Retinal pigment epithelial cell (primary cell): ENCODE measurements around the gene LAPTM5.

Source experiments
- DNase-seq: peaks from one replicate; pipeline ENCODE4 v3.0.0-alpha.2; 2010; ENCODE audit warnings: low read depth
- H3K4me3 ChIP-seq: 2 replicates; pipeline ENCODE4 v1.5.1; 2011; ENCODE audit warnings: mild to moderate bottlenecking, low read length, control low read depth, moderate library complexity
- CTCF ChIP-seq: conservative IDR thresholded peaks from 2 replicates; pipeline ENCODE4 v1.5.1; 2011; ENCODE audit warnings: low read depth, low read length, control low read depth, inconsistent platforms

The LAPTM5 gene

GRCh38 chr1:30715886-30716285 lies 41.7 kb downstream of the LAPTM5 start:
- no peak for DNase-seq
- TF ChIP-seq CTCF = no peak

GRCh38 chr1:30715216-30715615 lies 42.4 kb downstream of the LAPTM5 start:
- DNase-seq = no peak
- peak; percentile 59 for TF ChIP-seq CTCF
- no peak overlapping the region for H3K4me3 ChIP-seq

More at GRCh38 chr1:30715886-30716285, 41.7 kb downstream of the LAPTM5 start:
- H3K4me3 ChIP-seq = no peak overlapping the region

GRCh38 chr1:30714536-30715090 lies 43.0 kb downstream of the LAPTM5 start:
- no peak for DNase-seq
- H3K4me3 ChIP-seq = no peak overlapping the region
- no peak for TF ChIP-seq CTCF

GRCh38 chr1:30714025-30714424 lies 43.5 kb downstream of the LAPTM5 start:
- no peak for DNase-seq
- TF ChIP-seq CTCF = no peak

GRCh38 chr1:30713311-30713710 lies 44.3 kb downstream of the LAPTM5 start:
- DNase-seq = no peak
- H3K4me3 ChIP-seq = no peak overlapping the region
- TF ChIP-seq CTCF = no peak

More at GRCh38 chr1:30714025-30714424, 43.5 kb downstream of the LAPTM5 start:
- H3K4me3 ChIP-seq = no peak overlapping the region

GRCh38 chr1:30712583-30712982 lies 45.0 kb downstream of the LAPTM5 start:
- no peak for TF ChIP-seq CTCF
- no peak overlapping the region for H3K4me3 ChIP-seq
- DNase-seq = no peak

- DNase-seq = no peak
- no peak overlapping the region for H3K4me3 ChIP-seq
- no peak for TF ChIP-seq CTCF
Observed at GRCh38 chr1:30710407-30710806, 47.2 kb downstream of the LAPTM5 start.
